CD4-positive, alpha-beta memory T cell (primary cell): ENCODE results near the gene TRAPPC3L. TPM values are rescaled to one million over a fixed set of nuclear protein-coding genes. Genes with fewer than 3 reads are reported as not detected.

Experiments
- CTCF ChIA-PET: fragments of 350-600 bp; sonication (Branson Sonifier 250); formaldehyde crosslinking; loops from one replicate; lab custom pipeline; 2021; ENCODE audit warnings: inconsistent platforms; ENCODE audit not compliant: partially characterized antibody; lab: Charles Lee
- POLR2A ChIA-PET: fragments of 350-600 bp; sonication (Branson Sonifier 250); formaldehyde crosslinking; loops from one replicate; lab custom pipeline; 2021; ENCODE audit not compliant: partially characterized antibody; lab: Charles Lee
- DNase-seq, 5 donors: peaks; one replicate each; pipeline versions ENCODE4 v3.0.0 to v3.0.0-alpha.2; 2020 to 2022; ENCODE audit warnings: mixed read lengths in 1 of 5
- H3K27ac ChIP-seq: one replicate; pipeline ENCODE4 v1.7.0; 2013; ENCODE audit warnings: low read depth, low read length
- H3K27me3 ChIP-seq: 2 replicates; pipeline ENCODE4 v1.7.0; 2013; ENCODE audit warnings: mild to moderate bottlenecking, low read length, moderate library complexity; ENCODE audit not compliant: insufficient read depth
- H3K36me3 ChIP-seq: 2 replicates; pipeline ENCODE4 v1.7.0; 2013; ENCODE audit warnings: mild to moderate bottlenecking, low read length, moderate library complexity; ENCODE audit not compliant: insufficient read depth
- H3K4me1 ChIP-seq: 2 replicates; pipeline ENCODE4 v1.7.0; 2013; ENCODE audit warnings: mild to moderate bottlenecking, low read length, moderate library complexity; ENCODE audit not compliant: insufficient read depth
- H3K4me3 ChIP-seq, 2 donors: one replicate each; pipeline ENCODE4 v1.7.0; 2013; ENCODE audit warnings: low read length in 2 of 2, mild to moderate bottlenecking in 1 of 2
- H3K9me3 ChIP-seq, 2 donors: one replicate each; pipeline ENCODE4 v1.7.0; 2013; ENCODE audit warnings: low read length in 2 of 2, control low read depth in 1 of 2; ENCODE audit not compliant: control insufficient read depth in 1 of 2
- H3K27ac Mint-ChIP-seq, 7 donors: one replicate each; pipeline ENCODE4 v1.8.0; 2020 to 2021; ENCODE audit warnings: mixed read lengths in 7 of 7, mild to moderate bottlenecking in 6 of 7, inconsistent platforms in 3 of 7, moderate library complexity in 3 of 7
- H3K27me3 Mint-ChIP-seq, 2 donors: one replicate each; pipeline ENCODE4 v1.8.0; 2020 to 2021; ENCODE audit warnings: mixed read lengths in 2 of 2
- H3K36me3 Mint-ChIP-seq, 2 donors: one replicate each; pipeline ENCODE4 v1.8.0; 2020 to 2021; ENCODE audit warnings: mixed read lengths in 2 of 2, inconsistent platforms in 1 of 2, mild to moderate bottlenecking in 1 of 2
- H3K4me1 Mint-ChIP-seq, 4 donors: one replicate each; pipeline ENCODE4 v1.8.0; 2020 to 2021; ENCODE audit warnings: mixed read lengths in 4 of 4, mild to moderate bottlenecking in 1 of 4
- H3K4me3 Mint-ChIP-seq, 8 donors: one replicate each; pipeline ENCODE4 v1.8.0; 2020 to 2021; ENCODE audit warnings: mixed read lengths in 8 of 8, mild to moderate bottlenecking in 7 of 8, moderate library complexity in 6 of 8, inconsistent platforms in 3 of 8
- H3K9me3 Mint-ChIP-seq, 8 donors: one replicate each; pipeline ENCODE4 v1.8.0; 2020 to 2021; ENCODE audit warnings: mixed read lengths in 8 of 8, mild to moderate bottlenecking in 5 of 8, inconsistent platforms in 3 of 8, moderate library complexity in 1 of 8
- intact Hi-C: fragments of 100-400 bp; cut with micrococcal nuclease; formaldehyde crosslinking; loops from one replicate; pipeline ENCODE4 v1.15.1; 2023
- polyA plus RNA-seq, 2 donors: library from polyadenylated mRNA; unstranded; fragments of 300-500 nt; fragmentation: Illumina TruSeq; gene quantifications; one replicate each; pipeline ENCODE4 v1.2.3, GENCODE V29; 2021
- total RNA-seq, 2 experiments: library from RNA; stranded (reverse); gene quantifications; one replicate each; pipeline ENCODE4 v1.2.3, GENCODE V29; 2021

The TRAPPC3L gene
- total and polyA plus RNA-seq, 4 experiments from 2014 or later: not detected

DNA sequence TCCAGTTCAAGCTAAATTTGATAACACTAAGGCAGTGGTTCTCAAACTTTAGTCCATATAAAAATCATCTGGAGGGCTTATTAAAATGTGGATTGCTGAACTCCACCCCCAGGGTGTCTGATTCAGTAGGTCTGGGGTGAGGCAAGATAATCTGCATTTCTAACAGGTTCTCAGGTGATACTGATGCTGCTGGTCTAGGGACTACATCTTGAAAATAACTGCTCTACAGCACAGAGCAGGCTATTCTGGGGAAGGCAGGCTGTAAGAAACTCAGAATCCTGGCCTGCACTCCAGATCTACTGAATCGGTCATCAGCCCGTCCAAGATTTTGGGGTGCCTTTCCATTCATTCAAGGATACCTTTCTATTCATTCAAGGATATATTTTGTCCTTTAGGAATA is 22.6 kb downstream of the TRAPPC3L start:
- H3K27ac Mint-ChIP-seq: no peak overlapping the region
- H3K4me1 ChIP-seq: no peaks in the 10 kb centered on the region
- DNase-seq: no peak
- H3K9me3 ChIP-seq: no peaks in the 10 kb centered on the region
- no peak overlapping the region for H3K4me3 ChIP-seq
- ChIA-PET CTCF (interaction anchor here (1.0 to 2.2 kb wide), 3 partner anchors 10 to 83 kb away, joined by 3 to 7 read pairs (median 5); no protein-coding TSS in a partner anchor), POLR2A (no interaction called here)
- no peaks in the 10 kb centered on the region for H3K4me1 Mint-ChIP-seq
- no peak overlapping the region for H3K4me3 Mint-ChIP-seq
- intact Hi-C loops: no loop called here
- no peaks in the 10 kb centered on the region for H3K36me3 ChIP-seq
- peaks cover 0 to 3% of the 10 kb centered on the region in 2 donors for H3K27me3 Mint-ChIP-seq
- no peaks in the 10 kb centered on the region for H3K9me3 Mint-ChIP-seq
- H3K36me3 Mint-ChIP-seq: peaks cover 0 to 3% of the 10 kb centered on the region in 2 donors
- H3K27me3 ChIP-seq: no peaks in the 10 kb centered on the region
- H3K27ac ChIP-seq: no peak overlapping the region

- Mint-ChIP-seq H3K4me3 (no peak overlapping the region), H3K36me3 (peaks cover 0 to 3% of the 10 kb centered on the region in 2 donors), H3K9me3 (no peaks in the 10 kb centered on the region), H3K27me3 (peaks cover 0 to 2% of the 10 kb centered on the region in 2 donors), H3K27ac (no peak overlapping the region), H3K4me1 (no peaks in the 10 kb centered on the region)
- H3K4me1 ChIP-seq: no peaks in the 10 kb centered on the region
- no peaks in the 10 kb centered on the region for H3K36me3 ChIP-seq
- POLR2A ChIA-PET: no interaction called here
- CTCF ChIA-PET: interaction anchor here (0.9 to 1.5 kb wide), 2 partner anchors 9 to 231 kb away, joined by 3 to 5 read pairs; no protein-coding TSS in a partner anchor
- no peaks in the 10 kb centered on the region for H3K27me3 ChIP-seq
- intact Hi-C loops: no loop called here
- DNase-seq: no peak
- H3K4me3 ChIP-seq: no peak overlapping the region
- no peak overlapping the region for H3K27ac ChIP-seq
- H3K9me3 ChIP-seq: no peaks in the 10 kb centered on the region
These were observed 26.7 kb downstream of the TRAPPC3L start for GRCh38 chr6:116518621-116519368.

DNA sequence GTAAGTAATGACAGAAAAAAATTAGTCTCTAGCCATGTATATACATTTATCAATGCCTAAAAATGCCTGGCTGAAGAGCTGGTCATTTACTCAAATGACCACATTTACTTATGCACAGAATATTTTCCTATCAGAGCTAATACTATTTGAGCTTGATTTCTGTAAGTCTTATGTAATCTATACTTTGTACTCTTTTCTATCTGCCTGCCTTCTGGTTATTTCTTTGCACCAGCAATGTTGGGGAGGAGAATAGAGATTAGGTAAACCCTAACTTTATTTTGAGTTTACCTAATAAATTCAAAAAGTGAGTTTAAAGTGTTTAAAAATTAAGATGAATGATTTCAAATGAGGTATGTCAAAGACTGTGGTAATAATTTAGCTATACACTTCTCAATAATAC is 30.3 kb downstream of the TRAPPC3L start:
- Histone ChIP-seq H3K4me3 (no peak overlapping the region), H3K9me3 (no peaks in the 10 kb centered on the region), H3K4me1 (no peaks in the 10 kb centered on the region), H3K36me3 (no peaks in the 10 kb centered on the region), H3K27ac (no peak overlapping the region), H3K27me3 (no peaks in the 10 kb centered on the region)
- ChIA-PET POLR2A (interaction anchor here (0.7 kb wide), 1 partner anchor 227 kb away, joined by 3 read pairs; no protein-coding TSS in a partner anchor), CTCF (interaction anchor here (2.1 to 6.4 kb wide), 2 partner anchors 19 to 227 kb away, joined by 8 to 34 read pairs; no protein-coding TSS in a partner anchor)
- H3K27ac Mint-ChIP-seq: no peak overlapping the region
- H3K27me3 Mint-ChIP-seq: peaks cover 0 to 2% of the 10 kb centered on the region in 2 donors
- no peak overlapping the region for H3K4me3 Mint-ChIP-seq
- H3K36me3 Mint-ChIP-seq: no peaks in the 10 kb centered on the region
- DNase-seq: no peak
- no peaks in the 10 kb centered on the region for H3K4me1 Mint-ChIP-seq
- peaks cover 0 to 1% (median 0%) of the 10 kb centered on the region in 8 donors for H3K9me3 Mint-ChIP-seq
- intact Hi-C loops: no loop called here

GRCh38 chr6:116514111-116514510 is 31.4 kb downstream of the TRAPPC3L start:
- ChIA-PET POLR2A (no interaction called here), CTCF (interaction anchor here (2.1 to 6.4 kb wide), 2 partner anchors 20 to 226 kb away, joined by 8 to 34 read pairs; no protein-coding TSS in a partner anchor)
- no peaks in the 10 kb centered on the region for H3K36me3 Mint-ChIP-seq
- H3K27me3 ChIP-seq: no peaks in the 10 kb centered on the region
- peaks cover 0 to 2% of the 10 kb centered on the region in 2 donors for H3K27me3 Mint-ChIP-seq
- DNase-seq: no peak
- H3K4me1 Mint-ChIP-seq: no peaks in the 10 kb centered on the region
- no peak overlapping the region for H3K4me3 Mint-ChIP-seq
- H3K4me1 ChIP-seq: no peaks in the 10 kb centered on the region
- H3K9me3 ChIP-seq: no peaks in the 10 kb centered on the region
- no peak overlapping the region for H3K4me3 ChIP-seq
- H3K9me3 Mint-ChIP-seq: peaks cover 0 to 4% (median 0%) of the 10 kb centered on the region in 8 donors
- H3K27ac Mint-ChIP-seq: no peak overlapping the region
- no peak overlapping the region for H3K27ac ChIP-seq
- intact Hi-C loops: no loop called here
- no peaks in the 10 kb centered on the region for H3K36me3 ChIP-seq

GRCh38 chr6:116513224-116513875 is 32.1 kb downstream of the TRAPPC3L start:
- Mint-ChIP-seq H3K27me3 (peaks cover 0 to 2% of the 10 kb centered on the region in 2 donors), H3K4me1 (no peaks in the 10 kb centered on the region), H3K4me3 (no peak overlapping the region), H3K36me3 (no peaks in the 10 kb centered on the region), H3K27ac (no peak overlapping the region), H3K9me3 (peaks cover 0 to 7% (median 3%) of the 10 kb centered on the region in 8 donors)
- H3K9me3 ChIP-seq: no peaks in the 10 kb centered on the region
- H3K4me3 ChIP-seq: no peak overlapping the region
- no peaks in the 10 kb centered on the region for H3K4me1 ChIP-seq
- intact Hi-C loops: no loop called here
- H3K27me3 ChIP-seq: no peaks in the 10 kb centered on the region
- CTCF ChIA-PET: interaction anchor here (2.1 to 6.4 kb wide), 2 partner anchors 21 to 226 kb away, joined by 8 to 34 read pairs; no protein-coding TSS in a partner anchor
- H3K36me3 ChIP-seq: no peaks in the 10 kb centered on the region
- DNase-seq: no peak
- H3K27ac ChIP-seq: no peak overlapping the region
- POLR2A ChIA-PET: no interaction called here

GRCh38 chr6:116512734-116513133 is 32.8 kb downstream of the TRAPPC3L start:
- H3K4me3 Mint-ChIP-seq: no peak overlapping the region
- no peaks in the 10 kb centered on the region for H3K36me3 Mint-ChIP-seq
- Histone ChIP-seq H3K9me3 (no peaks in the 10 kb centered on the region), H3K27ac (no peak overlapping the region), H3K4me3 (no peak overlapping the region), H3K36me3 (no peaks in the 10 kb centered on the region), H3K4me1 (no peaks in the 10 kb centered on the region), H3K27me3 (no peaks in the 10 kb centered on the region)
- peaks cover 0 to 2% of the 10 kb centered on the region in 2 donors for H3K27me3 Mint-ChIP-seq
- ChIA-PET POLR2A (no interaction called here), CTCF (interaction anchor here (0.7 to 6.4 kb wide), 3 partner anchors 21 to 225 kb away, joined by 3 to 34 read pairs (median 4); no protein-coding TSS in a partner anchor)
- DNase-seq: no peak
- H3K27ac Mint-ChIP-seq: no peak overlapping the region
- intact Hi-C loops: no loop called here
- no peaks in the 10 kb centered on the region for H3K4me1 Mint-ChIP-seq
- peaks cover 0 to 10% (median 5%) of the 10 kb centered on the region in 8 donors for H3K9me3 Mint-ChIP-seq

GRCh38 chr6:116512111-116512559 is 33.3 kb downstream of the TRAPPC3L start:
- no peaks in the 10 kb centered on the region for H3K9me3 ChIP-seq
- CTCF ChIA-PET: interaction anchor here (0.7 to 6.4 kb wide), 4 partner anchors 18 to 224 kb away, joined by 3 to 34 read pairs (median 4); no protein-coding TSS in a partner anchor

More at GRCh38 chr6:116512111-116512559, 33.3 kb downstream of the TRAPPC3L start:
- Mint-ChIP-seq H3K4me1 (no peaks in the 10 kb centered on the region), H3K27ac (peak overlapping the region in 1 of 7 donors; percentile 18), H3K36me3 (no peaks in the 10 kb centered on the region), H3K4me3 (no peak overlapping the region), H3K9me3 (peaks cover 0 to 10% (median 6%) of the 10 kb centered on the region in 8 donors), H3K27me3 (peaks cover 2 to 6% of the 10 kb centered on the region in 2 donors)
- POLR2A ChIA-PET: no interaction called here
- no peak for DNase-seq
- Histone ChIP-seq H3K27me3 (no peaks in the 10 kb centered on the region), H3K4me3 (no peak overlapping the region), H3K36me3 (no peaks in the 10 kb centered on the region), H3K27ac (no peak overlapping the region), H3K4me1 (no peaks in the 10 kb centered on the region)
- intact Hi-C loops: no loop called here
